GM18502 (cell line): ENCODE data around the gene PRKAG2.

ENCODE experiments used
- ATAC-seq: cut with Tn5 transposase; IDR thresholded peaks from one replicate; pipeline ENCODE4 v1.9.1; 2021; ENCODE audit warnings: mild to moderate bottlenecking; ENCODE audit not compliant: unreplicated experiment, poor library complexity

PRKAG2 gene

DNA sequence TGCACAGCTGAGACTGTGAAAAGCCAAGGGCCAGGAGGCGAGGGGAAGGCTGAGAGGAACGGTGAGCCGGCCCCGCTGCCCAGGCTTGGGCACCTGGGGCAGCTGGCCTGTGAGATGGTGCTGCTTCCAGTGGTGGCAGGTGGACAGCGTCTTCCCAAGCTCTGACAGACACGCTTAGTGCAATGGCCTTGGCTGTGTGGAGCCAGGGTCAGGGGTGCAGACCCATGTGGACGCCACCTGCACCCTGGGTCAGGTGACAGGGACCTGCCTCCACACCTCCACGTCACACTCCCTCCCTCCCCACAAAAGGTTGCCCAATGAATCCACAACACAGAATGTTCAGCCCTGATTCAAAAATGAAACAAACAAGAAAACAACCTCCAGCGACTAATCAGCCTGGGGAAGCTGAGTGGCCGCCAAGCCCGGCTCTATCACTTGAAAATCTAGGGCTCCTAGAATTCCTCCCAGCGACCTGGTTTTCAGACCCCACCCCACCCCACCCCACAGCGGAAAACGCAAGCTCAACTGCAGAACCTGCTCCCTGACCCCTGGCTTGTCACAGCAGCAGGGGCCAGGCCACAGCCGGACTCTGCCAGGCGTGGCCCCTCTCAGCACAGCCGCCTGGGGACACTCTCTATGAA is 54.3 kb downstream of the PRKAG2 start:
- no peak for ATAC-seq

DNA sequence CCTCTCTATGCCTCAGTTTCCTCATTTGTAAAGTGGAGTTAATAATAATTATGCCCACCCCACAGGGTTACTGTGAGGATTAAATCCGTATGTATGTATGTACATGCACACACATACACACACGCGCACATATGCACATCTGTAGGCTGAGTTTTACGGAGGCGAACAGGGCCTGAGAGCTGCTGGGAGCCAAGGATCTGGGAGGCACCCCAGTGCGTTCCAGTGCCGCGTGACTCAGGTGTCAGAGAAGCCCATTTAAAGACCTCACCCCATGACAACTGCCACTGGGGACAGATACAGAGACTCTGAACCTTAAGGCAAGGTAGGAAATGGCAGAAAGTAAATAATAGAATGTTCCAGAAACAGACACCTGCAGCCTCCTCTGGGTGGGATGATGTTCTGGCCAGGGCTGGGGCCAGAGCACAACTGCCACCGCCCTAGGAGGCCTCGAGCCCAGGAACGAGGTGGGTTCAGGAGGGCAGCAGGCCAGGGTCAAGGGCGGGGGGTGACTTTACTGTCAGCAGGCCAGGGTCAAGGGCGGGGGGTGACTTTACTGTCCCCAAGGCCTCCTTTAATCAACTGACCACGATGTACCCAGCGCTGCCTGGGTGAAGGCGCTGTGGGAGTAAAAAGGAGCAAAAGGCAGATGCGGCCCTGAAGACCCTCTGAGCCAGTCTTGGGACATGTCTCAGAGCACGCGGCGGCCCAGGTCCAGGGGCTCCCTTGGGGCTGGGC is 54.9 kb downstream of the PRKAG2 start:
- ATAC-seq, result no peak

- no peak for ATAC-seq
Measured at GRCh38 chr7:151821226-151821625, 55.7 kb downstream of the PRKAG2 start.

- no peak for ATAC-seq
Measured at GRCh38 chr7:151820491-151821105, 56.3 kb downstream of the PRKAG2 start.

DNA sequence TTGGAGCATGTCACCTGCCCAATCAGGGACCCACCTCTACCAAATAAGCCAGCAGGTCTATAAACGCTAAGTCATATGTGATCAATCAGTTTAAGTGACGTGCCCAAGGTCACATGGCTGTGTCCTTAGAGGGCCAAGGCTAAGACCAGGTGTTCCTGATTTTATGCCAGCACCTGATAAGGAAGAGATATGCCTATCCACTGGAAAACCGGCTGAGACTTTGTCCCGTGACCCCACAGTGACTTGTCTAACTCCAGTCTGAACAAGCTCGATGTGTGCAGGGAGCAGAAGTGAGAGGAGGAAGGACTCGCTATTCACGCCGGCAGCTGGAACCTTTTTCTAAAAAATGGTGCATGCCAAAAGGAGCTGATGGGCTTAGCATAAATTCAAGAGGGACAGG is 57.0 kb downstream of the PRKAG2 start:
- no peak for ATAC-seq

GRCh38 chr7:151818674-151819519 is 58.0 kb downstream of the PRKAG2 start:
- no peak for ATAC-seq

DNA sequence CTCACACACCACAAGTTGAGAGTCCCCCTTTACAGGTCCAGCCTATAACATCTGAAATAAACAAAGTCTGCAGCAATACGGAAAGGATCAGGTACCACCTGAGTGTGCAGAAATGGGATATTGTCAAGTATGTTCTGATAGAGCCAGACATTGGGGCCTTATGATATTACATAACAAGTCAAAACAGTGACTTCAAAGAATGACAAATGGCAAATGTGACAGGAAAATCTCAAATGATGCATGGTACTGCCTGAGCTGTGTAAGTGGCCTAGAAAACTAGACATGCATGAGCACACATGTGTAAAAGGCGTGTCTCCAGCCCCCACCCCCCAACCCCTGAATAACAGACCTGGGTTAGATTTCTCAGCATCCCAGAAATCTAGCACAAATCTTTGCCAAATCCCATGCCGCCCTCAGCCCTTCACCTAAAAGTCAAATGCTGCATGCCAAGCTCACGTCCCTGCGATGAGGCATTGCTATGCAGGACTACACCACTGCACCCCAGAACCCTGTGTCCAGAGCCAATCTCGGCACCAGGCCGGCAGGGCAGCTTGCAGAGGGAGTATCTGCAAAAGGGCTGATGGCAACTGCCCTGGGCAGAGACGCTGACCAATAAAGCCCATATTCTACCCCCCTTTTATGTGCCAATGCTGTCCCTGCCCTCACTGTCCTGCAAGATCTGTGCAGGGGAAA is 58.8 kb downstream of the PRKAG2 start:
- ATAC-seq, result no peak

DNA sequence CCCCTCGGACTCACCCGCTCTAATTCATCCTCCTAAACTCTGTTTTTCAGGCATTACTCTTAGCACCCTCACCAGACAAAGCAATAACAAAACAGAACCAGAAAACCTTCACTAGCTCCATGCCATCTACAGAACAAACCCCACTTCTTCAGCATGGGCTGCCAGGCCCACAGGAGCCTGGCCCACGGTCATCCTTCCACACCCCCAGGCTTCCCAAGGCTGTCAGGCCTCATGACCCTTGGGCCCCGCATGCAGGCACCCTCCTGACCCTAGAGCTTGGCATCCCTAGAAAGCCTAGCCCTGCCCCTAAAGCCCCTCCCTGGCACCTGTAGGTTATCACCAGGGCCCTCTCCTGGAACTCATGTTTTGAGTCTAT is 59.6 kb downstream of the PRKAG2 start:
- no peak for ATAC-seq

GRCh38 chr7:151816562-151817314 is 60.2 kb downstream of the PRKAG2 start:
- no peak for ATAC-seq

- ATAC-seq, result no peak
Measured at GRCh38 chr7:151815419-151815818, 61.5 kb downstream of the PRKAG2 start.

GRCh38 chr7:151814400-151815009 is 62.4 kb downstream of the PRKAG2 start:
- ATAC-seq, result no peak

DNA sequence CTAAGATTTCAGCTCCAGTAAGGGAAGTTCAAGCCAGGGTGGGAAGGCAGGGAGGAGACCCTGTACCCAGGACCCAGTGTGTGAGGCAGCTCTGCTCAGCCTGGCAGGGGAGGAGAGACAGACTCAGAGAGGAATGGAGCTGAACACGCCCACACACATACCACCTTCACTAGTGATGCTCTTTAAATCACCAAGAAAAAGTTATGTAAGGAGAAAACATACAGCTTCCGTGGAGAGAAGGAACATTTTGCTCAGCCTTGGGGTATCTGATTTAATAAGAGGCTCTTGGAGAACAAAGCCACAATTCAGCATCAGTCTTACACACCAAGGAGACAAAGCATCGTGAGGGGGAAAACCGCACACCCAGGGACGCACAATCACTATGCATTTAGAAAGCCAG is 62.9 kb downstream of the PRKAG2 start:
- no peak for ATAC-seq

DNA sequence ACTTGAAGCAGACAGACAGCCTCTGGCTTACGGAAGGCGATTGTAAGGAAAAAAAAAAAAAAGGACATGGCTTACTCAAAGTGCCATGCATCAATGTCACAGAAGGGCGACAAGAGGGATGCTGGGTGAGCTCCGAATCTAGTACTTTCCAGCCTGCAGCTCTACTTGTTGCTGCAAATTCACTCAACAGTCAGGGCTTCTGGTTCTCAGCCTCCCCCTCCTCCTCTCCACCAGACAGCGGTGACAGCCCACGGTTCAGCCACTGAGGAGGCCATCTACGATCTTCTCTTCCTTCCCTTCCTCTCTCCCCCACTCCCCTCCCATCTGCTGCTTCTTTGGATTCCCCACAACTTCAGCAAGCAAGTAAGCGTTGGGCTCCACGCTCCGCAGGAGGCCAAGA is 63.5 kb downstream of the PRKAG2 start:
- ATAC-seq, result no peak

DNA sequence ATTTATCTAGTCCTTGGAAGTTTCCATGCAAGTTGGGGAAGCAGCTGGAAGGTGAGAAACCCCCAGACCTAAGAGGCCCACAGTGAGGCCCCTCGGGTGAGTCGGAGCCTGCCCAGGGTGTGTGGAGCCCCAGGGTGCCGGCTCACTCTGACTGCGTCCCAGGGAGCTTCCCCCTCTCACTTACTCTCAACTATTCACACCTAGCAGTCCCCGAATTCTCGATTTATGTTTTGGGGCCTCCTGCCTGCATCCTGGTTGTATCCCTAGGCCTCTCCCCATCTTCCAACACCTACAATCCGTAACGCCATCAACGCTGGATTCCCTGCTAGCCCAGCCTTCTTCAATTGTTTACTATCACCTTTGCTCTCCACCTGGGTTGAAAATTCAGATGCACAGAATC is 63.9 kb downstream of the PRKAG2 start:
- ATAC-seq, result no peak

DNA sequence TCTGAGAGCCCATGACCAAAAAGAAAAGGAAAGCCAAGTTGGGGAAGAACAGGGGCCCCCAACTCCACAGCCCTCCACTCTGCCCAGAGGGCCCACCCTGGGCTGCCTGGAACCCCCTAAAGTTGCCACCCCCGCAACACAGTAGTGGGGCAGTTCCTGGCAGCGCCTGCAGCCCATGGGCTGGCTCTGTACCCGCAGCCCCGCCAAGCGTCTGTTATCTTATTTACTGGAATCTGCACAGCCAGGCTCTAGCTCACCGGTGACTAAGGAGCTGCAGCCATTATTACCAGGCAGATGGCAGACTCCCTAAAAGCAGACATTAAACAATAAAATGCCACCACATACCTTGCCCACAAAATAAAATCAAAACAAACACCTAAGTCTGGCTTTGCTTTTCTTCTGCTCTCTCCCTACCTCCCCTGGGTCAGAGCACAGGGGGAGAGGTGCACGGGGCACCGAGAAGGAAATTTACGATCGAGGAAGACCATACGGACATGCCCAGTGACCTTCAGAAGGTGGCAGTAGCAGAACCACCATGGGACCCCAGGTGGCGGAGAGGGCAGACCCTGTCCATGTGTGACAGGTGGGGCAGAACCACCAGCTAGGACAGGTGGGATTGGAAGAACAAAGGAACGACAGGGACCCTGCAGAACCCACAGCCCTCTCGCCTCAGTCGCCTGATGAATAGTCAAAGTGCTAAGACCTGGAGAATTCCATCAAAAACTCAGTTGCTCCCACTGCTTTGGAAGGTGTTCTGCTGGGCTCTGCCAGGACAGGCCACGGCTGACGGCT is 66.3 kb downstream of the PRKAG2 start:
- ATAC-seq, result no peak

GRCh38 chr7:151809864-151810170 is 67.1 kb downstream of the PRKAG2 start:
- ATAC-seq, result no peak

DNA sequence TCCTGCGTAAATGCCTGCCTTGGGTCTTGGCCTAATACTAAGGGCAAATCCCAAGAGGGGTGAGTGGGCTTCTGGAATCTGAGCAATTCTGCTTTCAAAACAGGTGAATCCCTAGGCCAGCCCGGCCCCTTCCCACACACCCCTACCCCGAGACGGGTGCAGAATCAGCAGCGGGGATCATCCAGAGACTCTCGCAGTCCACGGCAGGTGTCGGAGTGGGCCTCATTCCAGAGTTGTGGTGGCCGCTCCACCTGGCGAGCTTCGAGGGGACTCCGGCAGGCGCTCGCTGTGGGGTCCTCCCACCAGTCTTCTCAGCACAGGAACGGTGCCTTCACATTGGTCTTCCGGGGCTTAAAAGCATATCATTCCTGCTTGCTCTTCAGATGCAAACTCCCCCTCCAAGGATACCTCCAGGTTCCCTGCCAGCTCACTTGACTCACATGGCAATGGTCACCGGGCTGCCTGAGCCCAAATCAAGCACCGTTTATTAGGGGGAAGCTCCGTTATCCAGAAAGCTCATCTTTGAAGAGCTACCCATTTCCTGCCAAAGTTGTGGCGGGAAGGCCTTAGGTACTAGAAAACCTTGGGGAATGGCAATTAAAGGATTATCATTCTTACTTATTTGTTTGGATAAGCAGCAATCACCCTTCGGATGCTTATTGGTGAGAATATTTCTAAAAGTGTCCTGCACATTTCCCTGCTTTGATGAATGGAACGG is 67.6 kb downstream of the PRKAG2 start:
- ATAC-seq, result no peak
